Muscle layer of duodenum (tissue), 2 donors: ENCODE results near the gene RARG.

ENCODE experiments used
- H3K27ac ChIP-seq: one replicate; pipeline ENCODE4 v1.7.0; 2013; ENCODE audit warnings: mild to moderate bottlenecking, low read length
- H3K27me3 ChIP-seq: one replicate; pipeline ENCODE4 v1.7.0; 2013; ENCODE audit warnings: low read depth, mild to moderate bottlenecking, control low read depth, low read length
- H3K36me3 ChIP-seq, 2 donors: one replicate each; pipeline ENCODE4 v1.7.0; 2013; ENCODE audit warnings: low read length in 2 of 2, control low read depth in 1 of 2, mild to moderate bottlenecking in 1 of 2; ENCODE audit not compliant: insufficient read depth in 2 of 2, control insufficient read depth in 1 of 2
- H3K4me1 ChIP-seq, 2 donors: one replicate each; pipeline ENCODE4 v1.7.0; 2013; ENCODE audit warnings: low read length in 2 of 2, mild to moderate bottlenecking in 2 of 2, control low read depth in 1 of 2, moderate library complexity in 1 of 2; ENCODE audit not compliant: insufficient read depth in 2 of 2, control insufficient read depth in 1 of 2
- H3K4me3 ChIP-seq, 2 donors: one replicate each; pipeline ENCODE4 v1.7.0; 2013; ENCODE audit warnings: low read length in 2 of 2, low read depth in 1 of 2, mild to moderate bottlenecking in 1 of 2
- H3K9me3 ChIP-seq, 2 donors: one replicate each; pipeline ENCODE4 v1.7.0; 2013; ENCODE audit warnings: low read length in 2 of 2, control low read depth in 1 of 2, mild to moderate bottlenecking in 1 of 2; ENCODE audit not compliant: control insufficient read depth in 1 of 2
- donor health status: healthy.

RARG gene

DNA sequence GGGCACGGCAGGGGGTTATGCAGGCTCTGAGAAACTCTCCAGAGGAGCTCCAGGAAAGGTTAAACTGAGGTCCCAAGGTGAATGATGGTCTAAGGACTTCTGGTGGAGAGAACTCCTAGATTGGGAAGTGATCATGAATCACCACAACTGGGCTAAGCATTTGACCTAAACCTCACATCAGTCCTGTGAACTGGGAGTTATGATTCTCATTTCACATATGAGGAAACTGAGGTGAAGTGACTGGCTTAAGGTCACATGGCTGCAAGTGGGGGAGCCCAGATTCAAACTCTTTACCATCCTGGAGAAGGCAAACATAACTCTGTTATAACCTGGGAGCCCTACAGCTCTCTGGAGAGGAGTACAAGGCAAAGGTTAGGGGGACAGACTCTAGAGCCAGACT lies 4.2 kb downstream of the RARG start:
- peaks cover 19 to 58% of the 10 kb centered on the region in 2 donors for H3K4me1 ChIP-seq
- no peaks in the 10 kb centered on the region for H3K27me3 ChIP-seq
- peaks cover 0 to 14% of the 10 kb centered on the region in 2 donors for H3K36me3 ChIP-seq
- H3K9me3 ChIP-seq, result no peaks in the 10 kb centered on the region
- H3K27ac ChIP-seq, result no peak overlapping the region
- H3K4me3 ChIP-seq, result no peak overlapping the region

- H3K4me1 ChIP-seq, result peaks cover 19 to 58% of the 10 kb centered on the region in 2 donors
- H3K9me3 ChIP-seq, result no peaks in the 10 kb centered on the region
- H3K27me3 ChIP-seq, result no peaks in the 10 kb centered on the region
- H3K36me3 ChIP-seq, result peaks cover 0 to 14% of the 10 kb centered on the region in 2 donors
- no peak overlapping the region for H3K4me3 ChIP-seq
- no peak overlapping the region for H3K27ac ChIP-seq
These were observed 4.7 kb downstream of the RARG start for GRCh38 chr12:53227341-53227740.

DNA sequence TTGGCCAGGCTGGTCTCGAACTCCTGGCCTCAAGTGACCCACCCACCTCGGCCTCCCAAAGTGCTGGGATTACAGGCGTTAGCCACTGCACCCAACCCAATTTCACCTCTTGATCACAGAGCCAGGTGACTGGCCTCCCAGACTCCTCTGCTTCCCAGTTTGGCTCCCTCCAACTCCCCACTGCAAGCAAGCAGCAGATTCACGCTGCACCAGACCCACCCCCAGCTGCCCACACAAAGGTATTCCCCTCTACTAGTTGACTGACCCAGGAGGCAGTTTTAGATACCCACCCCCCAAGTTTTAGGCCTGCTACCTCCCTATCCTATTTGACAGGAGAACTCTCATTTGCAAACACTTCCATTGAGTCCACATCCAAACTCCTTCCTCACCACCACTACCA lies 5.2 kb downstream of the RARG start:
- peaks cover 0 to 14% of the 10 kb centered on the region in 2 donors for H3K36me3 ChIP-seq
- H3K4me3 ChIP-seq, result no peak overlapping the region
- H3K27me3 ChIP-seq, result no peaks in the 10 kb centered on the region
- H3K9me3 ChIP-seq, result no peaks in the 10 kb centered on the region
- H3K27ac ChIP-seq, result no peak overlapping the region
- H3K4me1 ChIP-seq, result peaks cover 23 to 62% of the 10 kb centered on the region in 2 donors

- H3K4me3 ChIP-seq, result no peak overlapping the region
- H3K27me3 ChIP-seq, result no peaks in the 10 kb centered on the region
- H3K27ac ChIP-seq, result no peak overlapping the region
- peaks cover 23 to 52% of the 10 kb centered on the region in 2 donors for H3K4me1 ChIP-seq
- peaks cover 0 to 14% of the 10 kb centered on the region in 2 donors for H3K36me3 ChIP-seq
- H3K9me3 ChIP-seq, result no peaks in the 10 kb centered on the region
These were observed 6.2 kb downstream of the RARG start for GRCh38 chr12:53225635-53226424.

DNA sequence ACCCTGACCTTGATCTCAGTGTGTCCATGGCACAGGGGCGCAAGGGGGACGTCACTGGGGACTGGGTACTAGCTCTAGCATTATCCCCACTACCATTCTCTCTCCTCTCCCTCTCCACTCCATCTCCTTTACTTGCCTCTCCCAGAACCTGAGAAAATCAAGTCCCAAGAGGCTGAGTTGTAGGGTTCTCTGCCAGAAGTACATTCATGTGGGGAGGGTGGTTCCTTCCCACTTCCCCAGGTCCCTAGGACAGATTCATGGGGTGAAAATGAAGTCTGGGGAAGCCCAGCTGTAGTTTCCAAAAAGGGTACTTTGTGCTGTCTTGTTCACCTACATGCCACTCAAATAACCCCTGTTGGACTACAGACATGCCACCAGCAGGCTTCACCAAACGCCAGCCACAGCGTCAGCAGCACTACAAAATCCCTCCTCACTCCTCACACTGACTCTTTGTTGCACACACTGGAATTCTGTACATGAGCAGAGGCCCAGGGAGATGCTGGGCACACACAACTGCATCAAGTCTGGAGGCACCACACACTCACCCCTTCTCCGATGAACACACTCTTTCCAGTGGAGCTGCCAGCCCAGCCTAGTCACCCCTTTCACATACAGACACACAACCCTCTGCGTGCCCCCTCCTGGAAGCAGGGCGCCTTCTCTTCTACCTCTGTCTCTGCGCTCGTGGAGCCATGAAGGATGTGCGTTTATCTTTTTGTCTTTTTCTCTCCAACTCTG lies 6.9 kb downstream of the RARG start:
- no peak overlapping the region for H3K4me3 ChIP-seq
- no peaks in the 10 kb centered on the region for H3K9me3 ChIP-seq
- no peaks in the 10 kb centered on the region for H3K27me3 ChIP-seq
- peaks cover 23 to 44% of the 10 kb centered on the region in 2 donors for H3K4me1 ChIP-seq
- H3K36me3 ChIP-seq, result peaks cover 0 to 14% of the 10 kb centered on the region in 2 donors
- peak overlapping the region; percentile 42 for H3K27ac ChIP-seq

- Histone ChIP-seq H3K27me3 (no peaks in the 10 kb centered on the region), H3K27ac (peak overlapping the region; percentile 74), H3K4me3 (no peak overlapping the region), H3K9me3 (no peaks in the 10 kb centered on the region), H3K4me1 (peaks cover 23 to 42% of the 10 kb centered on the region in 2 donors), H3K36me3 (peaks cover 0 to 14% of the 10 kb centered on the region in 2 donors)
These were observed 7.7 kb downstream of the RARG start for GRCh38 chr12:53224061-53224896.

GRCh38 chr12:53223389-53224060 lies 8.5 kb downstream of the RARG start:
- Histone ChIP-seq H3K36me3 (peaks cover 0 to 14% of the 10 kb centered on the region in 2 donors), H3K9me3 (no peaks in the 10 kb centered on the region), H3K27me3 (no peaks in the 10 kb centered on the region), H3K4me1 (peaks cover 23 to 42% of the 10 kb centered on the region in 2 donors), H3K27ac (peak overlapping the region; percentile 74), H3K4me3 (peak overlapping the region in 1 of 2 donors; percentile 9)

DNA sequence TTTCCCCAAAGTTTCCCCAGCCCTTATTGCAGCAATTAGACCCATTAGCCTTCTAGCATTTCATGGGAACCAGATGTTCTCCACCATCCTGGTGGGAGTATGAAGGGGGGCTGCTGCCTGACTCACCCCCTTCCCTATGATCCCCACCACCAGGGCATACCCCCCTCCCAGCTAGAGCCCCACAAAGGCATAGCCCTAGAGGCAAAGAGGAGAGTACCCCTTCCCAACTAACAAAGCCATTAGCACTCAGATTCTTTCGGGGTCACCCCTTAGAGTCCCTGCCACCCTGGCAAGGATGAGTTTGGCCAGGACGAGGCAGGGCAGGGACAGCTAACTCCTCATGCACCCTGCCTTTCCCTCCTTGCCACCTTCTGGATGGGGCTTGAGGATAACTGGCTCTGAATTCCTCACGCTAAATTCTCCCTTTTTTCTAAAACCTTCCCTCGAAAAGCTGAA lies 9.2 kb downstream of the RARG start:
- Histone ChIP-seq H3K27me3 (no peaks in the 10 kb centered on the region), H3K36me3 (peaks cover 0 to 11% of the 10 kb centered on the region in 2 donors), H3K4me1 (peaks cover 25 to 48% of the 10 kb centered on the region in 2 donors), H3K9me3 (no peaks in the 10 kb centered on the region), H3K4me3 (peak overlapping the region in 1 of 2 donors; percentile 35), H3K27ac (peak overlapping the region; percentile 27)

DNA sequence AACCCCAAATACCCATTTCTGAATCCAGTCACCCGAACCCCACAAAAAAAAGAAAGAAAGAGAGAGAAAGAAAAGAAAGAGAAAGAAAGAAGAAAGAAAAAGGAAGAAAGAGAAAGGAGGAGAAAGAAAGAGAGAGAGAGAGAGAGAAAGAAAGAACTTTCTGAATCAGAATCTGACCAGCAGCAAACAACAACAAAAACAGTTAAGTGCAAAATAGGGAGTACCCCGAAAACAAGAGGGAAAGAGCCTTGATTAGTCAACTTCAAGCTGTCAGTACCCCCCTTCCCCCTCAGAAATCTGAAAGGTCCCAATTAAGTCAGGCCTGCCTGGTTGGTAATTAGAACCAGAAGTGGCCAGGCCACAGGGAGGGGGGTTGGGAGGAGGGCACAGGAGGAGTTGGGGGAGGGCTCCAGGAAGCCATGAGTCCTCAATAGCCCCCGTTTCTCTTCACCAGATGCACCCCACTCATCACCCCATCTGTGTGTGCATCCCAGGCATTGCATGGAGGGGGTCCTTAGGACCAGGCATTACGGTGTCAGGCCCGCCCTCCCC lies 9.8 kb downstream of the RARG start:
- Histone ChIP-seq H3K4me3 (peak overlapping the region; percentile 42 to 88), H3K27me3 (no peaks in the 10 kb centered on the region), H3K27ac (peak overlapping the region; percentile 79), H3K36me3 (peaks cover 0 to 6% of the 10 kb centered on the region in 2 donors), H3K4me1 (peaks cover 30 to 54% of the 10 kb centered on the region in 2 donors), H3K9me3 (no peaks in the 10 kb centered on the region)
